ENCODE data around the gene PAN3.

DNA sequence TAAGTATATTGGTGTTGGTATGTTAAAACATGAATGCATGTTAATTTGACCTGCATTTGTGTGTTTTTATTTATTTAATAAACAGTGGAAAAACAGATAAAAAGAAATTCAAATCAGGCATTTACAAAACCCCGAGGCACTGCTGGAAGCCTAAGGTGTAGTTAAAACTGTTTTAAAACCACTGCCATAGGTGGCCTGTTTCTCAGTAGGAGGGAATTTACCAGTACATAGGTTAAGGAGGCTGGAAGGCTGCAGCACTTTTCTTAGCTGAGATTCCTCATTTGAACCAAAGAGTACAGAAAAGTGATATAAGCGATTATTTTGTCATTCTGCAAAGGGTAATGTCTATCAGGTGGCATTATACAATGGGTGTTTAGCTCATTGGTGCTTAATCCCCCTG is 99.6 kb downstream of the PAN3 start:
- no peak for TF ChIP-seq CTCF (conservative IDR thresholded peaks at IDR 0.05 in 1 of 2, IDR thresholded peaks at IDR 0.05 in 1 of 2; ENCODE audit: extremely low read depth in 1 of 2, insufficient read depth in 1 of 2, low read depth in 1 of 2, low read length in 2 of 2)
- no peak for TF ChIP-seq EZH2 (IDR thresholded peaks at IDR 0.05; ENCODE audit: borderline replicate concordance, low read length)

Measured in mammary epithelial cell (primary cell).